Lower leg skin (tissue), 3 donors: Measurements from ENCODE around the gene CCL22.

Source experiments
- POLR2A ChIP-seq, 2 donors: fragments of 450-650 bp; IDR thresholded peaks; one replicate each; pipeline ENCODE4 v1.6.1; 2016 to 2017; ENCODE audit warnings: antibody characterized with exemption in 2 of 2, mild to moderate bottlenecking in 1 of 2, moderate library complexity in 1 of 2
- TF ChIP-seq, protein P1 (sequence below), 3 donors: fragments of 450-650 bp; IDR thresholded peaks; one replicate each; pipeline ENCODE4 v1.5.1; 2016; ENCODE audit warnings: antibody characterized with exemption in 3 of 3, mild to moderate bottlenecking in 3 of 3, moderate library complexity in 2 of 3

- TF ChIP-seq, protein P1, sequence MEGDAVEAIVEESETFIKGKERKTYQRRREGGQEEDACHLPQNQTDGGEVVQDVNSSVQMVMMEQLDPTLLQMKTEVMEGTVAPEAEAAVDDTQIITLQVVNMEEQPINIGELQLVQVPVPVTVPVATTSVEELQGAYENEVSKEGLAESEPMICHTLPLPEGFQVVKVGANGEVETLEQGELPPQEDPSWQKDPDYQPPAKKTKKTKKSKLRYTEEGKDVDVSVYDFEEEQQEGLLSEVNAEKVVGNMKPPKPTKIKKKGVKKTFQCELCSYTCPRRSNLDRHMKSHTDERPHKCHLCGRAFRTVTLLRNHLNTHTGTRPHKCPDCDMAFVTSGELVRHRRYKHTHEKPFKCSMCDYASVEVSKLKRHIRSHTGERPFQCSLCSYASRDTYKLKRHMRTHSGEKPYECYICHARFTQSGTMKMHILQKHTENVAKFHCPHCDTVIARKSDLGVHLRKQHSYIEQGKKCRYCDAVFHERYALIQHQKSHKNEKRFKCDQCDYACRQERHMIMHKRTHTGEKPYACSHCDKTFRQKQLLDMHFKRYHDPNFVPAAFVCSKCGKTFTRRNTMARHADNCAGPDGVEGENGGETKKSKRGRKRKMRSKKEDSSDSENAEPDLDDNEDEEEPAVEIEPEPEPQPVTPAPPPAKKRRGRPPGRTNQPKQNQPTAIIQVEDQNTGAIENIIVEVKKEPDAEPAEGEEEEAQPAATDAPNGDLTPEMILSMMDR (IDR thresholded peaks at IDR 0.05): no peak
- TF ChIP-seq POLR2A (IDR thresholded peaks at IDR 0.05): no peak
Observed at GRCh38 chr16:57349212-57350031, 9.2 kb upstream of the CCL22 start.
